ENCODE measurements around the gene SIGLECL1.

- TF ChIP-seq CTCF (IDR thresholded peaks at IDR 0.05), result no peak
- no peak for TF ChIP-seq POLR2A (IDR thresholded peaks at IDR 0.05)
These were observed 38.8 kb downstream of the SIGLECL1 start for GRCh38 chr19:51289635-51290034.
